ENCODE data around the gene LPIN1. TPM values are rescaled to one million over a fixed set of nuclear protein-coding genes. Genes with fewer than 3 reads are reported as not detected.

LPIN1 gene
- total RNA-seq, 4 donors from 2014 or later: 47.6 to 293 (median 140) TPM

DNA sequence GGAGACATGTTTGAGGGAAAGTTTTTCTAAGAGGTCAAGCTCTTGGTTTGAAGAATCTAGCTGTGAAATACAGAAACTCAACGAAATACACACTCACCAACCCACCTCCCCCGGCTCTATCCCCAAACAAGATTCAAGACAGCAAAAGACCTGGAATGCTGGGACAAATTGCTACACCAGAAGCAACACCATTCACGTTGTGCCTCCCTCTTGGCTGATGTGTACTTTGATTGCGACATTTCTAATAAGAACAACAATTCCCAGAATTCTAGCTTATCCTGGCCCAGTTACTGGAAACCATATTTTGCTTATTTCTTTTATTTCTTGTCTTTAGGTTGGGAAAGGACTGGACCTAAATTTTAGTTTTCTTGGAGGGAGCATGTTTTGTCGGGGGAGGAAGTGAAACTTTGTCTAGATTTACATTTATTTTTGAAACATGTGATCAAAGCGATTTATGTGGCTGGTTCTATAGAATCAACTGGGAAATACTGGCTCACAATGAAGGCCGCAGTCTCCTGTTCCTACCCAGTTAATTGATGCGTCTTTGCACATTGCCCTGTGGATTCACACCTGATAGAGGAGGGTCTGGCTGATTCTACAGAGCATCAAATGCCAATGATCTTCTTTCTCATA is 29.6 kb upstream of the LPIN1 start:
- TF ChIP-seq, protein P1, sequence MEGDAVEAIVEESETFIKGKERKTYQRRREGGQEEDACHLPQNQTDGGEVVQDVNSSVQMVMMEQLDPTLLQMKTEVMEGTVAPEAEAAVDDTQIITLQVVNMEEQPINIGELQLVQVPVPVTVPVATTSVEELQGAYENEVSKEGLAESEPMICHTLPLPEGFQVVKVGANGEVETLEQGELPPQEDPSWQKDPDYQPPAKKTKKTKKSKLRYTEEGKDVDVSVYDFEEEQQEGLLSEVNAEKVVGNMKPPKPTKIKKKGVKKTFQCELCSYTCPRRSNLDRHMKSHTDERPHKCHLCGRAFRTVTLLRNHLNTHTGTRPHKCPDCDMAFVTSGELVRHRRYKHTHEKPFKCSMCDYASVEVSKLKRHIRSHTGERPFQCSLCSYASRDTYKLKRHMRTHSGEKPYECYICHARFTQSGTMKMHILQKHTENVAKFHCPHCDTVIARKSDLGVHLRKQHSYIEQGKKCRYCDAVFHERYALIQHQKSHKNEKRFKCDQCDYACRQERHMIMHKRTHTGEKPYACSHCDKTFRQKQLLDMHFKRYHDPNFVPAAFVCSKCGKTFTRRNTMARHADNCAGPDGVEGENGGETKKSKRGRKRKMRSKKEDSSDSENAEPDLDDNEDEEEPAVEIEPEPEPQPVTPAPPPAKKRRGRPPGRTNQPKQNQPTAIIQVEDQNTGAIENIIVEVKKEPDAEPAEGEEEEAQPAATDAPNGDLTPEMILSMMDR (IDR thresholded peaks at IDR 0.05; ENCODE audit: low read depth): no peak

DNA sequence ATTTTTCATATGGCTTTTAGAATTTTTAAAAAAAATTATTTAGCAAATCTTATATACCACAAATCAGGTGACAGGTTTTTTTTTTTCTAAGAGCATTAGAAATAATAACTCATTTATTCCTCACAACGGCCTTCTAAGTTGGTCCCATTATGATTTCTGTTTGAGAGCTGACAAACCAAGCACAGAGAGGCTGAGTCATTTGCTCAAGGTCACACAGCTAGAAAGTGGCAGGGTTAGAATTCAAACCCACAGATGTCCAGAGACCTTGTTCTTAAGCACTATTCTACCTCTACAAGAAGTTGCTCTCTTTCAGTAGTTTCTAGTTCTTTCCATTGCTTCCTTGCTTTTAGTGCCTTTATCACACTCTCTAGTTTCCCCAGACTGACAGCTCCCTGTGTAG is 28.8 kb upstream of the LPIN1 start:
- TF ChIP-seq, protein P1 (IDR thresholded peaks at IDR 0.05; ENCODE audit: low read depth): no peak

DNA sequence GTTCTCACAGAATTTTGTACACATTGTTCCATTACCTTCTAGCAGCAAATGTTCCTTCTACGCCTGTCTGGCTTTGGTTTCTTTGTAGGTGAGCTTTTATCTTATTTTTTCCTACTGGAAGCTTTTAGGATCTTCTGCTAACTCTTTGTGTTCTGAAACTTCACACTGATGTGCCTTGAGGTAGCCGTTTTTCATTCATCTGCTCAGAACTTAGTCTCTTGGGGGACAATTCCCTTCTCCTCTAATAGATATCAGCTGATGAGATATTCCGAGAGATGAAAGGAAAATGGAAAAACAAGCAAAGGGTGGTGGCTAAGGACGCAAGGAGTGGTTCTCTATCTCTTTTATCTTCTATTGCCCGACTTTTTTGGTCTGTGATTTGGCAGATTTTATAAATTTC is 27.8 kb upstream of the LPIN1 start:
- TF ChIP-seq, protein P1 (IDR thresholded peaks at IDR 0.05; ENCODE audit: low read depth): no peak

DNA sequence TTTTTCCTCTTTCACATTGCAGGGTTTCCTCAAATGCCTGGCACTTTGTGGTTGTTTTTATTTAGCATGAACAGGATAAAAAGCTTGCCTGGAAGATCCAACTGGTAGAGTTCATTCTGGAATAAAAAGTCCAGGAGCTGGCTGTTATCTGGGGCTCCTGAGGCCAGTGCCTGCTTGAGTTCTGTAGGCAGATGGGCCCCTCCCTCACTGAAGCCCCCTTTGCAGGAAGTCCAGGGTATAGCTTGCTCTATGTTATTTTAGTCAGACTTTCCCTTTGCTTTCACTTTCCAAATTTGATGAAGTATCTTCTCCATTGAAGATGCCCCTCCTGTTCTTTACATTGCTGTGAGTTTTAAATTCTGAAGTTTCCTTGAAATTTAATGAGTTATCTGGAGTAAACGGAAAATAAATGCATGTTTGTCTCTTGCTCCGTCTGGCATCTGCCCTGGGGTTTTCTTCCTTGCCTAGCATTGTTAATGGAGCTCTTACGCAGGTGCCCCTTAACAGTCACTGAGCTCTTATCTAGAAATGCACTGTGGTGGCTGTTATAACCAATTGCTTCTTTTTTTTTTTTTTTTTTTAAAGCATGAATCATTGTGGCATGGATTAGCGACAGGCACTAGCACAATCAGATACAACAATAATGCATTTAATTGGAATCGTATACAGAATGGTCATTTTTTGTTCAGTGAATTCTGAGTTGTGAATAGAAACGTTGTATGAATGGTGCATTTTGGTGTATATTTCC is 27.0 kb upstream of the LPIN1 start:
- TF ChIP-seq, protein P1 (IDR thresholded peaks at IDR 0.05; ENCODE audit: low read depth): no peak

DNA sequence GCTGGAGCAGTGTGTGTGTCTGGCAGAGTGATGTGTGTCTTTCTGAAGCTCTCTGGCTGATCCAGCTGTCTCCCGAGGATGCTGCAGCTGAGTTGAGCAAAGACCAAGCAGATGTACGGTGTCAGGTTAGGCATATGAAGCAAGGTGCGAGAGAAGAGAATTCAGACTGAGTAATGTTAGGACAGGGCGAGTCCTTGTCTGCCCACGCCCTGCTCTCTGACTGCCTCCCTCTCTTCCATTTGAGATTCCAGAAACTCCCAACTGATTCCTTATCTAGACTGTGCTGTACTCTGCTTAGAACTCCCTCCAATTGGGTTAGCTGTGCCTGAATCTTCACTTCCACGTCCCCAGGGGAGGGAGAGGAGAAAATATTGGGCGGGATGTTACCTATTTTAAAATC is 25.7 kb upstream of the LPIN1 start:
- TF ChIP-seq, protein P1 (IDR thresholded peaks at IDR 0.05; ENCODE audit: low read depth): no peak

DNA sequence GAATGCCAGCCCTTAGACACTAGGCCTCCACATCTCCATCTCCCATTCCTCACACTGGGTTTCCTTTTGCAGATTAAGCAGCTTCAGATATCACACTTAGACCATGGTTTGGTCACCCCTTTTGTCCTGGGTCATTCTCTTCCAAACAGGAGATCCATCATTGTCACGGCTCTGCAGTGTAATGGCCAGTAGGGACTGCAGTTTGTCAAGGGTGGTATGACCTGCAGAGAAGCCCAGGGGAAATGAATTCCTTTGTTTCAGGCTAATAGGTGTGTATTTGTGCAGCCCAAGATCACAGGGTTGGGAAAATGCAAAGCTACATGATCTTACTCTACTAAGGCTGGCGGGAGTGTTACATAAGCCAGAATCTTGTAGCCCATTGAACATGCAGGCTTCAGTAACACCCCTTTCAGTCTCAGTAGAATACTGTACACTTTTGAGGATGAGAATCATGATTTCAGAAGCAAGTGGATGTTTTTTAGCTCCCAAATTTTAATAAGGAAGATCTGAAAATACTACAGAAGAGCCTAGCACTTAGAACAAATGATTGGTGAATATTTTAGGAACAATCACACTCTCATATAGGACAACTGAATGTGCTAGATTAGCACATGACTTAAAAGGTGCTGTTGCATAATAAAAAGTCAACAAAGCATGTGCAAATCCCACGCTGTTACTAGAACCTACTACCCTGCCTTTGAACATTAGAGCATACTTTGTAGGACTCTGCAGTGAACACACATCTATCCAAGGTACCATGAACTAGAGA is 24.0 kb upstream of the LPIN1 start:
- TF ChIP-seq, protein P1 (IDR thresholded peaks at IDR 0.05; ENCODE audit: low read depth): no peak

DNA sequence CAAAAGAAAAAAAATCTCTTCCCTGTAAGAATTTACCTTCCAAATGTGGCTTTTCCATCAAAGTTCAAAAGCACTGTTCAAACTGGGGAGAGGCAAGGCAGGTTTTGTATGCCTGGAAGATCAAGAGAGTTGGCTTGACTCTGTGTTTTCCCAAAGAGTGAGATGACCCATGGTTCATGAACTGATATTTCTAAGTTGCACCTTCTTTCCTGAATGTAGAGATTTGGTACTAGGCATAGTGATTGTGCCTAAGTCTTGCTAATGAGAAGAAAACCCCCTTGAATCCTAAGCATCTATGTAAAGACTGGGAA is 23.4 kb upstream of the LPIN1 start:
- TF ChIP-seq, protein P1 (IDR thresholded peaks at IDR 0.05; ENCODE audit: low read depth): no peak
